GM06990 (cell line): Measurements from ENCODE around the gene SRPK2.

Experiments
- DNase-seq: peaks from one replicate; pipeline ENCODE4 v3.0.0-alpha.2; 2011; ENCODE audit not compliant: insufficient read length; ENCODE audit errors: extremely low read depth
- H3K27me3 ChIP-seq: replicated peaks from 2 replicates; pipeline ENCODE4 v1.6.0; 2011; ENCODE audit warnings: low read length; ENCODE audit not compliant: control insufficient read depth, insufficient read depth
- H3K36me3 ChIP-seq: 2 replicates; pipeline ENCODE4 v1.5.1; 2011; ENCODE audit warnings: low read length; ENCODE audit not compliant: control insufficient read depth, insufficient read depth
- H3K4me3 ChIP-seq: replicated peaks from 2 replicates; pipeline ENCODE4 v1.5.1; 2011; ENCODE audit warnings: low read depth, mild to moderate bottlenecking, control low read depth, low read length
- TF ChIP-seq, protein P1 (sequence below): IDR thresholded peaks from 2 replicates; pipeline ENCODE4 v1.5.1; 2011; ENCODE audit warnings: low read length, control low read depth, mild to moderate bottlenecking, inconsistent platforms; ENCODE audit not compliant: insufficient read depth, poor library complexity, severe bottlenecking

Gene SRPK2

DNA sequence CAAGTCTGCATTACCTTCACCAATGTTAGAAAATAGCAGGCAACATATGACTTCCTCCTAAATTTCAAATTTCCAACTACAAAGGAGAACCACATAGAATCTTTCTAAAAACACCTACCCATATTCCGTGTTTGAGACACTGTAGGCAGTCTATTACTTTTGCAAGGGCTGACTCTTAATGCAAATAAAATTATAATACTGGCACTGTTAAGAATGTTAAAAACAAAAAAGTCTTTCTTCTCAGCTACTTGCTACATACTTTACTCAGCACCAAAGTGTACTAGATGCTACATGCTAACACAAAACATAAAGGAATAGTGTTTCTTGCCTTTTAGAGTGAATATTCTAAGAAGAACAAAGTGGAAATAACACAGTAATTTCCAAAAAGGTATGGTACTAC lies 65.4 kb downstream of the SRPK2 start:
- no peak for DNase-seq
- TF ChIP-seq, protein P1, sequence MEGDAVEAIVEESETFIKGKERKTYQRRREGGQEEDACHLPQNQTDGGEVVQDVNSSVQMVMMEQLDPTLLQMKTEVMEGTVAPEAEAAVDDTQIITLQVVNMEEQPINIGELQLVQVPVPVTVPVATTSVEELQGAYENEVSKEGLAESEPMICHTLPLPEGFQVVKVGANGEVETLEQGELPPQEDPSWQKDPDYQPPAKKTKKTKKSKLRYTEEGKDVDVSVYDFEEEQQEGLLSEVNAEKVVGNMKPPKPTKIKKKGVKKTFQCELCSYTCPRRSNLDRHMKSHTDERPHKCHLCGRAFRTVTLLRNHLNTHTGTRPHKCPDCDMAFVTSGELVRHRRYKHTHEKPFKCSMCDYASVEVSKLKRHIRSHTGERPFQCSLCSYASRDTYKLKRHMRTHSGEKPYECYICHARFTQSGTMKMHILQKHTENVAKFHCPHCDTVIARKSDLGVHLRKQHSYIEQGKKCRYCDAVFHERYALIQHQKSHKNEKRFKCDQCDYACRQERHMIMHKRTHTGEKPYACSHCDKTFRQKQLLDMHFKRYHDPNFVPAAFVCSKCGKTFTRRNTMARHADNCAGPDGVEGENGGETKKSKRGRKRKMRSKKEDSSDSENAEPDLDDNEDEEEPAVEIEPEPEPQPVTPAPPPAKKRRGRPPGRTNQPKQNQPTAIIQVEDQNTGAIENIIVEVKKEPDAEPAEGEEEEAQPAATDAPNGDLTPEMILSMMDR, result no peak
- no peaks in the 10 kb centered on the region for H3K27me3 ChIP-seq
- no peak overlapping the region for H3K4me3 ChIP-seq
- no peaks in the 10 kb centered on the region for H3K36me3 ChIP-seq

DNA sequence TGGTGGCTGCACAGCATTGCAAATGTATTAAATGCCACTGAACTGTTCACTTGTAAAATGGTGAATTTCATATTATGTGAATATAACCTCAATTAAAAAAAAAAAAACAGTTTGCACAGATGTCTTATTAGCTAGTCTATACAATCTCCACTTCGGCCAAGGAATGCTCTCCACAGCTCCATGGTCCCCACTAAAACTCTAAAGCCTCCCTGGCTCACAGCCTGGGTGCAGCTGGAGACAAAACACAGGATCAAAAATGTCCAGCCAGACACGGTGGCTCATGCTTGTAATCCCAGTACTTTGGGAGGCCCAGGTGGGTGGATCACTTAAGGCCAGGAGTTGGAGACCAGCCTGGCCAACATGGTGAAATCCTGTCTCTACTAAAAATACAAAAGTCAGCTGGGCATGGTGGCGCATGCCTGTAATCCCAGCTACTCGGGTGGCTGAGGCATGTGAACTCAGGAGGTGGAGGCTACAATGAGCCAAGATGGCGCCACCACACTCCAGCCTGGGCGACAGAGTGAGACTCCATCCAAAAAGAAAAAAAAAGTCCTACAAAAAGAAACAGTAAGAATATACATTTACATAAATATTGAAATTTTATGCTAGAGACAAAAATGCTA lies 66.0 kb downstream of the SRPK2 start:
- Histone ChIP-seq H3K27me3 (no peaks in the 10 kb centered on the region), H3K36me3 (no peaks in the 10 kb centered on the region), H3K4me3 (no peak overlapping the region)
- TF ChIP-seq, protein P1, result no peak
- no peak for DNase-seq

- no peak for DNase-seq
- no peak overlapping the region for H3K4me3 ChIP-seq
- no peaks in the 10 kb centered on the region for H3K27me3 ChIP-seq
- TF ChIP-seq, protein P1, result no peak
- H3K36me3 ChIP-seq, result no peaks in the 10 kb centered on the region
These were observed 66.8 kb downstream of the SRPK2 start for GRCh38 chr7:105321754-105322455.

- TF ChIP-seq, protein P1, result no peak
- no peaks in the 10 kb centered on the region for H3K27me3 ChIP-seq
- H3K36me3 ChIP-seq, result no peaks in the 10 kb centered on the region
- no peak for DNase-seq
- no peak overlapping the region for H3K4me3 ChIP-seq
These were observed 67.8 kb downstream of the SRPK2 start for GRCh38 chr7:105320896-105321295.

GRCh38 chr7:105319578-105319977 lies 69.1 kb downstream of the SRPK2 start:
- TF ChIP-seq, protein P1, result no peak
- H3K27me3 ChIP-seq, result no peaks in the 10 kb centered on the region

More at GRCh38 chr7:105319578-105319977, 69.1 kb downstream of the SRPK2 start:
- Histone ChIP-seq H3K36me3 (no peaks in the 10 kb centered on the region), H3K4me3 (no peak overlapping the region)
- no peak for DNase-seq
